ENCODE measurements around the gene HYAL3. TPM values are rescaled to one million over a fixed set of nuclear protein-coding genes. Genes with fewer than 3 reads are reported as not detected.

Gene HYAL3
- total and polyA plus RNA-seq, 2 of the 8 experiments (the other 6 are each of a cell fraction or from before 2014, with no cell fraction given), result 3.2 to 12.2 TPM

DNA sequence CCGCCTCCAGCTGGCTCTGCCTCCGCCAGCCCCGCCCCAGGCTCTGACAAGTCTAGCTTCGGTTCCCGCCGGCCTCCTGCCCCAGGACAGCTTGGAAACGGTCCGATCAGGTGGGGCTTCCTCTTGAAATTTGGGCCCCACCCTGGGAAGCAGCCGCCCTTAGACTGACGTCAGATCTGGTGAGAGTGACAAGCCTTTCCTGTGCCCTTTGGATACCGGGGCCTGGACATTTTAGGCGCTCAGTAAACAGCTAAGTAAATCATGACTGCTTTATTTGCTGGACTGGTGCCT lies 378 bp upstream of the HYAL3 start:
- Histone ChIP-seq H3K4ac (replicated peaks; ENCODE audit: insufficient read length, low read depth, low read length) (no peak overlapping the region), H3K23me2 (ENCODE audit: low read depth, low read length) (peaks cover 5% of the 10 kb centered on the region; the same call in 1 of the 2 replicates), H3K79me2 (ENCODE audit: control insufficient read depth in 1 of 2, insufficient read depth in 2 of 2, low read length in 2 of 2) (no peaks in the 10 kb centered on the region), H3K79me1 (ENCODE audit: low read depth, low read length) (no peaks in the 10 kb centered on the region), H2BK120ac (replicated peaks; ENCODE audit: low read depth, low read length) (no peak overlapping the region), H2BK5ac (ENCODE audit: low read depth, low read length) (no peak overlapping the region), H3K4me3 (ENCODE audit: extremely low read depth in 1 of 4, insufficient read depth in 2 of 4, low read depth in 3 of 4, low read length in 4 of 4) (peak overlapping the region in 3 of 4 experiments; percentile 14 to 52 (median 17); a peak in 5 of 8 replicates), H2BK15ac (ENCODE audit: low read length) (no peak overlapping the region), H3K4me1 (replicated peaks in 1 of 4; ENCODE audit: control insufficient read depth in 3 of 4, insufficient read depth in 4 of 4, low read length in 3 of 4) (peaks cover 0 to 26% (median 12%) of the 10 kb centered on the region in 4 experiments; a peak in 6 of 7 replicates), H2AFZ (ENCODE audit: low read length) (no peak overlapping the region), H3K56ac (replicated peaks; ENCODE audit: insufficient read length, low read depth, low read length) (no peak overlapping the region), H2BK12ac (ENCODE audit: low read depth, low read length) (peak overlapping the region; percentile 35; the same call in 1 of the 2 replicates), H3K36me3 (ENCODE audit: control insufficient read depth in 2 of 4, insufficient read depth in 4 of 4, low read length in 3 of 4) (no peaks in the 10 kb centered on the region), H3K9ac (replicated peaks in 1 of 4; ENCODE audit: extremely low read depth in 1 of 4, low read depth in 3 of 4, low read length in 3 of 4) (peak overlapping the region in 2 of 4 experiments; percentile 31 to 45; a peak in 2 of 7 replicates), H4K5ac (ENCODE audit: insufficient read length, low read depth, low read length) (no peak overlapping the region), H3K4me2 (ENCODE audit: insufficient read depth in 1 of 2, low read depth in 2 of 2, low read length in 2 of 2) (peak overlapping the region; percentile 67 to 76), H2BK20ac (ENCODE audit: low read length) (no peak overlapping the region), H3K27me3 (replicated peaks in 1 of 4; ENCODE audit: control insufficient read depth in 3 of 4, extremely low read depth in 1 of 4, insufficient read depth in 3 of 4, low read length in 3 of 4) (no peaks in the 10 kb centered on the region; a peak in 1 of 7 replicates), H3K23ac (ENCODE audit: insufficient read length) (no peak overlapping the region), H4K20me1 (replicated peaks in 1 of 2; ENCODE audit: control insufficient read depth in 1 of 2, insufficient read depth in 2 of 2, low read length in 2 of 2) (peaks cover 0 to 2% of the 10 kb centered on the region in 2 experiments), H2AK5ac (ENCODE audit: low read depth, low read length) (no peak overlapping the region), H3K9me3 (ENCODE audit: insufficient read depth in 2 of 2, low read depth in 1 of 2, low read length in 1 of 2) (no peaks in the 10 kb centered on the region), H3K27ac (ENCODE audit: low read depth, low read length) (0 out of 2 replicates have a peak overlapping the region, but pooled peaks have one; percentile 22), H4K8ac (ENCODE audit: extremely low read depth, insufficient read depth, low read length) (no peak overlapping the region), H4K91ac (replicated peaks; ENCODE audit: insufficient read length, low read length) (peak overlapping the region; percentile 7), H3K14ac (ENCODE audit: insufficient read length) (no peak overlapping the region), H3K18ac (ENCODE audit: extremely low read depth, low read length) (peak overlapping the region; percentile 27; the same call in 1 of the 2 replicates)
- DNase-seq (ENCODE audit: low read depth in 1 of 2, low spot score in 2 of 2), result no peak
- 7% methylated on average over 12 of the region's 12 CpGs; no CpG with 5 or more reads in 1 of the 2 experiments for WGBS, 2 experiments (ENCODE audit: extremely low coverage in 1 of 2, insufficient coverage in 1 of 2, insufficient read length in 1 of 2, insufficient replicate concordance in 2 of 2, low coverage in 1 of 2, low lambda C conversion rate in 2 of 2, missing lambda C conversion rate in 1 of 2)
- TF ChIP-seq TAF1 (IDR thresholded peaks at IDR 0.05; ENCODE audit: low read depth, low read length) (peak; percentile 14; the same call in 1 of the 2 replicates), POLR2AphosphoS5 (IDR thresholded peaks at IDR 0.05; ENCODE audit: low read depth, low read length) (no peak)
- ChIA-PET CTCF (ENCODE audit: partially characterized antibody) (interaction anchor here (1.1 to 1.7 kb wide), 12 partner anchors 16 to 1090 kb away, joined by 3 to 7 read pairs (median 3); partner anchors contain the start of gene TUSC2), POLR2A (ENCODE audit: partially characterized antibody) (interaction anchor here (1.1 to 11.3 kb wide), 7 partner anchors 10 to 61 kb away, joined by 3 to 149 read pairs (median 3); partner anchors contain the start of genes HYAL2 and SEMA3B)
- no peak for FAIRE-seq

Data from H1 (cell line).